ENCODE measurements around the gene CTDSPL2. TPM values are rescaled to one million over a fixed set of nuclear protein-coding genes. Genes with fewer than 3 reads are reported as not detected.

Gene CTDSPL2
- total and polyA plus RNA-seq, 10 of the 15 experiments (the other 5 are each of a cell fraction or from before 2014, with no cell fraction given): 10.7 to 77.1 (median 44.9) TPM

DNA sequence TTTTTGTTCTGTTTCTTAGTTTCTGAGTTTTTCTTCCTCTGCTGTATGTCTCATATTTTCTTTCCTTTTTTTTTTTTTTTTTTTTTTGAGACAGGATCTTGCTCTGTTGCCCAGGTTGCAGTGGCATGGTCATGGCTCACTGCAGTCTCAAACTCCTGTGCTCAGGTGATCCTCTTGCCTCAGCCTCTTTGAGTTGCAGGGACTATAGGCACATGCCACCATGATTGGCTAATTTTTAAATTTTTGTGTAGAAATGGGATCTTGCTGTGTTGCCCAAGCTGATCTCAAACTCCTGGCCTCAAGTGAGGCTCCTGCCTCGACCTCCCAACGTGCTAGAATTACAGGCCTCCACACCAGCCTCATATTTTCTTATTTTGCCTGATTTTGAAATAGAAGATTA is 51.9 kb downstream of the CTDSPL2 start:
- SMC1A ChIA-PET (ENCODE audit: uncharacterized antibody, unreplicated experiment): interaction anchor here (0.7 kb wide), 1 partner anchor 9 kb away, joined by 3 read pairs; no protein-coding TSS in a partner anchor
- Histone ChIP-seq H3K27ac (ENCODE audit: control insufficient read depth, insufficient read depth) (no peak overlapping the region), H3K4me3 (no peak overlapping the region), H3K9ac (ENCODE audit: control insufficient read depth, insufficient read depth, low read length) (no peak overlapping the region), H3K79me2 (ENCODE audit: control insufficient read depth, insufficient read depth, low read length) (peaks cover 7% of the 10 kb centered on the region), H3K4me1 (ENCODE audit: control insufficient read depth, insufficient read depth, low read length) (no peaks in the 10 kb centered on the region), H2AFZ (ENCODE audit: control insufficient read depth, low read depth, low read length) (no peak overlapping the region), H3K4me2 (ENCODE audit: control insufficient read depth, insufficient read depth) (no peak overlapping the region), H3K27me3 (replicated peaks in 1 of 2; ENCODE audit: control insufficient read depth in 2 of 2, insufficient read depth in 2 of 2, low read length in 1 of 2) (no peaks in the 10 kb centered on the region), H3K9me3 (replicated peaks; ENCODE audit: control insufficient read depth, insufficient read depth, low read length) (no peaks in the 10 kb centered on the region), H3K36me3 (ENCODE audit: control insufficient read depth in 2 of 2, insufficient read depth in 2 of 2, low read length in 1 of 2) (peaks cover 4 to 5% of the 10 kb centered on the region in 2 experiments; a peak in 3 of 4 replicates), H4K20me1 (ENCODE audit: control insufficient read depth, insufficient read depth) (no peaks in the 10 kb centered on the region; the same call in 1 of the 2 replicates)
- no TSS peak for BruUV-seq (replicated peaks)
- TF ChIP-seq PAX8 (IDR thresholded peaks at IDR 0.05): no peak
- intact Hi-C loops (cut with micrococcal nuclease; ENCODE audit: unreplicated experiment): no loop called here
- no peak for DNase-seq (ENCODE audit: low read depth, low spot score)
- WGBS (ENCODE audit: insufficient coverage, insufficient replicate concordance, low lambda C conversion rate, missing lambda C conversion rate): 94% methylated on average over 2 of the region's 2 CpGs
- RAD21 ChIA-PET (ENCODE audit: unreplicated experiment): no interaction called here
- FAIRE-seq: no peak
- no peak for ATAC-seq
- in situ Hi-C loops (cut with MboI): no loop called here
- POLR2A ChIA-PET: no interaction called here
- CTCF ChIA-PET: no interaction called here

DNA sequence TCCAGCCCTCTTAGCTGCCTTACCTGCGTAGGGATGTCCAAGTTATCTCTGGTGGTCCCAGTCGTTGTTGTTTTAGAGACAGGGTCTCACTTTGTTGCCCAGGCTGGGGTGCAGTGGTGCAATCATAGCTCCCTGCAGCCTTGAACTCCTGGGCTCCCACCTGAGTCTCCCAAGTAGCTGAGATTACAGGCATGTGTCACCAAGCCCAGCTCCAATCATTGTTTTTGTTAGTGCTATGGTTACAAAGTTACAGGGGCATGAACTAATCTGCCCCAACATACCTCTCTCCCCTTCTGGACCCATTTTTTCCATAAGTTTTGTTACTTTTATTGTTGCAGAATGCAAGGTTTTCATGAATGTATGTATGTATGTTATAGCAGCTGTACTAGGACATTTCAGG is 54.7 kb downstream of the CTDSPL2 start:
- no peak overlapping the region for H3K27ac ChIP-seq (ENCODE audit: control insufficient read depth, insufficient read depth)
- ATAC-seq: no peak
- in situ Hi-C loops (cut with MboI) (no loop called here), intact Hi-C loops (cut with micrococcal nuclease; ENCODE audit: unreplicated experiment) (no loop called here)
- no TSS peak for BruUV-seq (replicated peaks)
- no peak for DNase-seq (ENCODE audit: low read depth, low spot score)
- no peaks in the 10 kb centered on the region; the same call in 1 of the 2 replicates for H4K20me1 ChIP-seq (ENCODE audit: control insufficient read depth, insufficient read depth)
- 100% methylated on average over 2 of the region's 2 CpGs for WGBS (ENCODE audit: insufficient coverage, insufficient replicate concordance, low lambda C conversion rate, missing lambda C conversion rate)
- CTCF ChIA-PET: interaction anchor here (0.6 to 1.4 kb wide), 3 partner anchors 10 to 264 kb away, joined by 3 to 4 read pairs (median 4); no protein-coding TSS in a partner anchor
- RAD21 ChIA-PET (ENCODE audit: unreplicated experiment): no interaction called here
- H3K4me1 ChIP-seq (ENCODE audit: control insufficient read depth, insufficient read depth, low read length): peaks cover 6% of the 10 kb centered on the region; the same call in 1 of the 2 replicates
- FAIRE-seq: peak; percentile 13
- H3K4me2 ChIP-seq (ENCODE audit: control insufficient read depth, insufficient read depth): no peak overlapping the region
- no peak overlapping the region for H3K4me3 ChIP-seq
- H3K79me2 ChIP-seq (ENCODE audit: control insufficient read depth, insufficient read depth, low read length): peaks cover 7% of the 10 kb centered on the region
- no peaks in the 10 kb centered on the region for H3K27me3 ChIP-seq (replicated peaks in 1 of 2; ENCODE audit: control insufficient read depth in 2 of 2, insufficient read depth in 2 of 2, low read length in 1 of 2)
- H3K36me3 ChIP-seq (ENCODE audit: control insufficient read depth in 2 of 2, insufficient read depth in 2 of 2, low read length in 1 of 2): peaks cover 3 to 13% of the 10 kb centered on the region in 2 experiments; a peak in 3 of 4 replicates
- no peaks in the 10 kb centered on the region for H3K9me3 ChIP-seq (replicated peaks; ENCODE audit: control insufficient read depth, insufficient read depth, low read length)
- SMC1A ChIA-PET (ENCODE audit: uncharacterized antibody, unreplicated experiment): interaction anchor here (1.1 to 1.2 kb wide), 2 partner anchors 8 to 22 kb away, joined by 3 to 4 read pairs; no protein-coding TSS in a partner anchor
- no peak overlapping the region for H3K9ac ChIP-seq (ENCODE audit: control insufficient read depth, insufficient read depth, low read length)
- POLR2A ChIA-PET: interaction anchor here (0.6 to 1.2 kb wide), 2 partner anchors 14 to 154 kb away, joined by 4 to 10 read pairs; no protein-coding TSS in a partner anchor
- H2AFZ ChIP-seq (ENCODE audit: control insufficient read depth, low read depth, low read length): no peak overlapping the region
- TF ChIP-seq IKZF1 (conservative IDR thresholded peaks at IDR 0.05) (no peak), GABPA (IDR thresholded peaks at IDR 0.05; ENCODE audit: low read depth) (no peak), HDAC6 (IDR thresholded peaks at IDR 0.05; ENCODE audit: unreplicated experiment) (no peak), CBFB (IDR thresholded peaks at IDR 0.05; ENCODE audit: low read depth) (no peak), PML (IDR thresholded peaks at IDR 0.05; ENCODE audit: low read length) (no peak), MEF2B (IDR thresholded peaks at IDR 0.05; ENCODE audit: partially characterized antibody, poor library complexity, severe bottlenecking) (no peak), KDM1A (IDR thresholded peaks at IDR 0.05; ENCODE audit: borderline replicate concordance) (no peak), JUND (IDR thresholded peaks at IDR 0.05; ENCODE audit: low read depth, low read length) (no peak), TAF1 (IDR thresholded peaks at IDR 0.05; ENCODE audit: borderline replicate concordance, low read depth, low read length) (no peak), WRNIP1 (IDR thresholded peaks at IDR 0.05; ENCODE audit: borderline replicate concordance, low read depth, low read length) (no peak), RCOR1 (conservative IDR thresholded peaks at IDR 0.05; ENCODE audit: low read depth, low read length) (no peak), HDGF (IDR thresholded peaks at IDR 0.05) (no peak)
- TF ChIP-seq, protein P1, sequence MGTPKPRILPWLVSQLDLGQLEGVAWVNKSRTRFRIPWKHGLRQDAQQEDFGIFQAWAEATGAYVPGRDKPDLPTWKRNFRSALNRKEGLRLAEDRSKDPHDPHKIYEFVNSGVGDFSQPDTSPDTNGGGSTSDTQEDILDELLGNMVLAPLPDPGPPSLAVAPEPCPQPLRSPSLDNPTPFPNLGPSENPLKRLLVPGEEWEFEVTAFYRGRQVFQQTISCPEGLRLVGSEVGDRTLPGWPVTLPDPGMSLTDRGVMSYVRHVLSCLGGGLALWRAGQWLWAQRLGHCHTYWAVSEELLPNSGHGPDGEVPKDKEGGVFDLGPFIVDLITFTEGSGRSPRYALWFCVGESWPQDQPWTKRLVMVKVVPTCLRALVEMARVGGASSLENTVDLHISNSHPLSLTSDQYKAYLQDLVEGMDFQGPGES (IDR thresholded peaks at IDR 0.05): no peak
- TF ChIP-seq, protein P2, sequence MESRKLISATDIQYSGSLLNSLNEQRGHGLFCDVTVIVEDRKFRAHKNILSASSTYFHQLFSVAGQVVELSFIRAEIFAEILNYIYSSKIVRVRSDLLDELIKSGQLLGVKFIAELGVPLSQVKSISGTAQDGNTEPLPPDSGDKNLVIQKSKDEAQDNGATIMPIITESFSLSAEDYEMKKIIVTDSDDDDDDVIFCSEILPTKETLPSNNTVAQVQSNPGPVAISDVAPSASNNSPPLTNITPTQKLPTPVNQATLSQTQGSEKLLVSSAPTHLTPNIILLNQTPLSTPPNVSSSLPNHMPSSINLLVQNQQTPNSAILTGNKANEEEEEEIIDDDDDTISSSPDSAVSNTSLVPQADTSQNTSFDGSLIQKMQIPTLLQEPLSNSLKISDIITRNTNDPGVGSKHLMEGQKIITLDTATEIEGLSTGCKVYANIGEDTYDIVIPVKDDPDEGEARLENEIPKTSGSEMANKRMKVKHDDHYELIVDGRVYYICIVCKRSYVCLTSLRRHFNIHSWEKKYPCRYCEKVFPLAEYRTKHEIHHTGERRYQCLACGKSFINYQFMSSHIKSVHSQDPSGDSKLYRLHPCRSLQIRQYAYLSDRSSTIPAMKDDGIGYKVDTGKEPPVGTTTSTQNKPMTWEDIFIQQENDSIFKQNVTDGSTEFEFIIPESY (IDR thresholded peaks at IDR 0.05): no peak
- TF ChIP-seq, protein P3, sequence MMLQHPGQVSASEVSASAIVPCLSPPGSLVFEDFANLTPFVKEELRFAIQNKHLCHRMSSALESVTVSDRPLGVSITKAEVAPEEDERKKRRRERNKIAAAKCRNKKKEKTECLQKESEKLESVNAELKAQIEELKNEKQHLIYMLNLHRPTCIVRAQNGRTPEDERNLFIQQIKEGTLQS (IDR thresholded peaks at IDR 0.05; ENCODE audit: borderline replicate concordance, extremely low read depth, low read depth, low read length): no peak

Data from GM12878 (cell line).